Coronary artery (tissue), 2 donors: ENCODE measurements around the gene RAB34.
A peak's percentile ranks its signal among the peaks of the same experiment; 100 is the strongest.

Experiments used
- DNase-seq: peaks from one replicate; pipeline ENCODE4 v3.0.0-alpha.2; 2017; ENCODE audit warnings: low spot score
- H3K27ac ChIP-seq, 2 donors: fragments of 200-600 bp; sonication (generic); one replicate each; pipeline ENCODE4 v1.5.1; 2016 to 2019
- H3K4me3 ChIP-seq: fragments of 200-600 bp; sonication (generic); 2 replicates; pipeline ENCODE4 v1.5.1; 2016; ENCODE audit warnings: mild to moderate bottlenecking, moderate library complexity
- TF ChIP-seq, protein P1 (sequence below): fragments of 200-600 bp; sonication (generic); IDR thresholded peaks from one replicate; pipeline ENCODE4 v1.5.1; 2019; ENCODE audit warnings: antibody characterized with exemption

RAB34 gene

DNA sequence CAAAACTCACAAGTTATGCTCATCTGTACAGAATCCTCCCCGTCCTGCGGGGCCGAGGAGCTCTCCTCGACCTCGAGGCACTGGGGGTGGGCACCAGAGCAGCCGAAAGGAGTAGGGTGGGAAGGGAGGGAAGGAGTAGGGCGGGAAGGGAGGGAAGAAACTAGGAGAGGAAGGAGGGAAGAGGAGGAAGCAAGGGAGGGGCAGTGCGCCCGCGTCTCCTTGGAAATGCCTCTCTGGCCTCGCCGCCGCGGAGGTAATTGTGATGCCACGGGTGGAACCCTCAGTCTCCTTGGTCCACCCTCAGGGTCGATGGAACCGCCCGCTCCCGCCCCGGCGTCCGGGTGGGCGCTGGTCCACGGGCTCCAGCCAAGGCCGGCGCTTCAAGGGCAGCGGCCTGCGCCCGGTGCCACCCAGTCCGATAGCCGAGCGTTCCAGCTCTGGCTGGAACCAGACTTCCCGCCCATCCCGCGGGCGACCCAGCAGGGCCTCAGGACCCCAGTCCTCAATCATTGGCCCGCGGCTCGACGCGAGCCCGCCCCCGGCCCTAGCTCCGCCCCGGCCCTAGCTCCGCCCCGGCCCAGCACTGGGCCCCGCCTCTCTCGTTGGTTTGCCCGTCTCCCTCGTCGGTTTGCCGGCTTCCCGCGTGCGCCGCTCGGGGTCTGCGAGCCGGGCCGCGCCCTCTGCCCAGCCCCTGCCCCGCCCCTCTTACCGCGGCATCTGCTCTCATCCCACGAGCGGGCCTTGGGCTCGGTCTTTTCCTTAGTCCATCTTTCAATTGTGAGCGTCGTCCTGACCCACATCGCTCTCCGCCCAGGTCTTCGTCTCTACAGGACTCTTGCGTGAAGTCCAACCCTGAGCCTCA lies 6.6 kb downstream of the RAB34 start:
- TF ChIP-seq, protein P1, sequence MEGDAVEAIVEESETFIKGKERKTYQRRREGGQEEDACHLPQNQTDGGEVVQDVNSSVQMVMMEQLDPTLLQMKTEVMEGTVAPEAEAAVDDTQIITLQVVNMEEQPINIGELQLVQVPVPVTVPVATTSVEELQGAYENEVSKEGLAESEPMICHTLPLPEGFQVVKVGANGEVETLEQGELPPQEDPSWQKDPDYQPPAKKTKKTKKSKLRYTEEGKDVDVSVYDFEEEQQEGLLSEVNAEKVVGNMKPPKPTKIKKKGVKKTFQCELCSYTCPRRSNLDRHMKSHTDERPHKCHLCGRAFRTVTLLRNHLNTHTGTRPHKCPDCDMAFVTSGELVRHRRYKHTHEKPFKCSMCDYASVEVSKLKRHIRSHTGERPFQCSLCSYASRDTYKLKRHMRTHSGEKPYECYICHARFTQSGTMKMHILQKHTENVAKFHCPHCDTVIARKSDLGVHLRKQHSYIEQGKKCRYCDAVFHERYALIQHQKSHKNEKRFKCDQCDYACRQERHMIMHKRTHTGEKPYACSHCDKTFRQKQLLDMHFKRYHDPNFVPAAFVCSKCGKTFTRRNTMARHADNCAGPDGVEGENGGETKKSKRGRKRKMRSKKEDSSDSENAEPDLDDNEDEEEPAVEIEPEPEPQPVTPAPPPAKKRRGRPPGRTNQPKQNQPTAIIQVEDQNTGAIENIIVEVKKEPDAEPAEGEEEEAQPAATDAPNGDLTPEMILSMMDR, result no peak
- Histone ChIP-seq H3K27ac (peak overlapping the region; percentile 83 to 94), H3K4me3 (peak overlapping the region; percentile 72)
- DNase-seq, result peak; percentile 95

DNA sequence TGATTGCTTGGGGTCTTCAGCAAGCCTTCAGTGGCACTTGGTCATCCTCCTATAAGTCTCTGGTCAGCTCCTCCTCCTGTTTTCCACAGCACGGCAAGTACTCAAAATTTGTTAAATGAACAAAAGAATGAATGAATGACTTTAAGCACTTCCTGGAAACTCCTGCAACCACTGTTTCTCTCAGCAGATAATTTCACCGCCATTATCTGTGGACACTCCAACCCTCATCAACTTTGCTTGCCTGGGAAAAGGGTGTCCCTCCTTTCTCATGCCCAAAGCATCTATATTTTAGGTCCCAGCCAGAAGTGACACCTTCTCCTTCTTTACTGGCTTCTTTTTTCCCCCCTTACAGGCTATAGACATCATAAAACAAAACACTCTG lies 10.3 kb downstream of the RAB34 start:
- DNase-seq, result no peak
- TF ChIP-seq, protein P1, result no peak
- Histone ChIP-seq H3K4me3 (no peak overlapping the region), H3K27ac (no peak overlapping the region)

DNA sequence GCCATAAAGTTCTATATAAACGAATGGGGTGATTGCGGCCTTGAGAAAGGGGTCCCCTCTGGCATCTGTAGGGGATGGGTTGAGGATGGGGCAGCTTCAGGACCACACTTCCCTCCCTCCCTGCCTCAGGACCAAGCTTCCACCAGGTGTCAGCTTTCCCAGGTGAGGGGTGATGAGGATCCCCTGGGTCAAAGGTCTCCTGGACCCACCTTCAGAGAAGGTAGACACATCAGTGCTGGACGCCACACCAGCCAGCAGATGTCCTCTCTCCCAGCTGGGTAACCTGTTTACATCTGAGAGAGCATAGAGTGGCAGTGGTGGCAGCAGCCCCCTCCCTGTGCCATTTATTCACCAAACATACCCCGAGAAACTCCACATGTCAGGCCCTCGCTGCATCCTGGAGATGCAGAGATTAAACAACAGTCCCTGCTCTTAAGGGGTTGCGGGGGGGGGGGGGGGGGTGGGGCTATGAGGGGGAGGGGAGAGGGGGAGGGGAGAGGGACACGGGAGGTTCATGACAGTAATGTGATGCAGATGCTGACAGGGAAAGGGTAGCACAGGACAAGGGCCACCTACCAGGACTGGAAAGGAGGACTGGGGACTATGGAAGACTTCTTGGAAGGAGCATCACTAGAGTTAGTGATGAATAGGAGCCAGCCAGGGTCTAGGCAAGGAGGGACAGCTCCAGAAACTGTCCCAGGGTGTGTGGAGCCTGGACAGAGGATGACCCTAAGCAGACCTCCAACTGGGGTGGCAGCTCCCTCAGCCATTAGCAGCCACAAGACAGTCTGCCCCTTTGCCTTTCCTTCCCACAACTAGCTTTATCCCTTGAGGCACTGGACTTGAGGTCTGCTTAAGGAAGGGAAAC lies 11.0 kb downstream of the RAB34 start:
- no peak for DNase-seq
- TF ChIP-seq, protein P1, result no peak
- no peak overlapping the region for H3K4me3 ChIP-seq
- no peak overlapping the region for H3K27ac ChIP-seq

DNA sequence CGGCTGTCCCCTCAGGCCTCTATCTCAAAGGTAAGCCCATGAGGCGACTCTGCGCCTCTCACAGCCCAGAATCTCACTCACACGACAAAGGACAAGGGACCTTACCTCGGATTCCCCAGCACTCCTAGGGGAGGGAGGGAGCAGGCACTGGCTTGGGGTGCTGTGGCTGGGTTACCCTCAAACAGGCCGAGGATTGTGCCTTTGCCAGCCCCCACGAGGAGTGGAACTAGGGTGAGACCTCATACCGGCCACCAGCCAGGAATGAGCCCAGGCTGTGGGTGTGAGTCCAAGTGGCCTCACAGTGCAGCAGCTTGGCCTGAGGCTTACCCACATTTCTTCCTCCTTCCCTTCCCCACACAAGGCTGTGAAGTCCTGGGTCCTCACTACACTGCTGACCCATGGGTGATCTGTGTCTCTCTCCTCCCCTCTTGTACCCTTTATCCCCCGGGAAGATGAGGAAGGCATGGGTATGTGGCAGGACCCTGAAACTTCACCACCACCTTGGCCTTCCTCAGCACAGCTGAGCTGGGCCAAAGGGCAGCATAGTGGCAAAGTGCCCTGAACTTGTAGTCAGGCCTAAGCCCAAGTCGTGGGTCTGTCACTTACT lies 11.8 kb downstream of the RAB34 start:
- no peak overlapping the region for H3K27ac ChIP-seq
- no peak overlapping the region for H3K4me3 ChIP-seq
- TF ChIP-seq, protein P1, result no peak
- DNase-seq, result no peak

DNA sequence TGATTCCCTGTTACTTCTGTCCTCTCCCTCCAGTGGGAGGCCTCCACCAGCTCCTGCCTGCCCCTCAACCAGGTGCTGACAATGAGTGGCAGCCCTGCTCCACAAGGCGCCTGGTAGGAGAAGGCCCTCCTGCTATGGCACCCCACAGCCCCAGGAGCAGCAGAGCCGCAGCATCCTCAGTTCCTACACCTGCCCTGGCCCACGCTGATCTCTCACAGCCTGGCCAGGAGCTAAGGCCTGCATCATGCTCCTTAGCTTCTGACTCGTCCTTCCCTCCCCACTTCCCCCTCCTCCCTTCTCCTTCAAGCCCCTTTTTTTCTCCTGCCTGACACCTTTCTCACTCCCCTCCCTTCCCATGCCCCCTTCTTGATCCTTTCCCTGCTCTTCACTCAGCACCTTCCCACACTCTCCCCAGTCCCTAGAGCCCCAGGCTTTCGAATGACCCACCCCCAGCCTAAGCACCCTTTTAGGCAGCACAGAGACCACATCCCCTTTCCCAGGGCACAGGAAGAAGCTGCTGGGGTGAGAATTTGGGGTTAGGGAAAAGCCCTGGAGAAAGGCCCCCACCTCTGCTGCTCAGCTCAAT lies 12.5 kb downstream of the RAB34 start:
- H3K27ac ChIP-seq, result no peak overlapping the region
- no peak for DNase-seq

DNA sequence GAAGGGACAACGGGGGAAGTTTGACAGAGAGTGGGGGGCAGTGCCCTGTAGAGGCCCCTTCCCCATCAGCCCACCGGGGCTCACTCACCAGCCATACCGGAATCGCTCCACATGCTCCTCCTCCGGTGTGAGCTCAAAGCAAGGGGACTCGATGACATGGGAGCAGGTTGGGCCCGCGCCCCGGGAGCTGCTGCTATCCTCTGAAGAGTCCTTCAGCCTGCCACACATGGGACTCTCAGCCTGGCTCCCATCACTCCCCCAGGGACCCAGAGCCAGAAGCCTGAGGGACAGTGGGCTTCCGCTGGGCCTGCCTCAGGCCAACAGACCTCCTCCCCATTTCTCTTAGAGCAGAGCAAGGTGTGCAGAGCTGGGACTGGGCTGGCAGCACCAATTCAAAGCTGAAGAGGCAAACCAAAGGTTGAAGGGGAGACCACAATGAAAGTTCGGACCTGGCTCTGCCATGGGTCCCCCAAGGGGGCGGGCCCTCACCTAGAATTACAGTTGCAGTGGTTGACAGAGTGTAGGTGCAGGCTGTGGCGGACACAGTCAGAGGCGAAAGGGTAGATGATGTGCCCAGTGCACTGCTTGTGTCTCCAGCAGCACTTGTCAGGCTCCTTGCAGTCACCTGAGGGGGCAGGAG lies 13.3 kb downstream of the RAB34 start:
- no peak overlapping the region for H3K4me3 ChIP-seq
- no peak for DNase-seq
- no peak overlapping the region for H3K27ac ChIP-seq
- TF ChIP-seq, protein P1, result no peak

More for the DNA sequence above, 12.5 kb downstream of the RAB34 start:
- TF ChIP-seq, protein P1, result no peak
- H3K4me3 ChIP-seq, result no peak overlapping the region
